Measurements from ENCODE around the gene LGR6. TPM values are rescaled to one million over a fixed set of nuclear protein-coding genes. Genes with fewer than 3 reads are reported as not detected.

LGR6 gene
- total RNA-seq, 1 donor from 2014 or later, result not detected

DNA sequence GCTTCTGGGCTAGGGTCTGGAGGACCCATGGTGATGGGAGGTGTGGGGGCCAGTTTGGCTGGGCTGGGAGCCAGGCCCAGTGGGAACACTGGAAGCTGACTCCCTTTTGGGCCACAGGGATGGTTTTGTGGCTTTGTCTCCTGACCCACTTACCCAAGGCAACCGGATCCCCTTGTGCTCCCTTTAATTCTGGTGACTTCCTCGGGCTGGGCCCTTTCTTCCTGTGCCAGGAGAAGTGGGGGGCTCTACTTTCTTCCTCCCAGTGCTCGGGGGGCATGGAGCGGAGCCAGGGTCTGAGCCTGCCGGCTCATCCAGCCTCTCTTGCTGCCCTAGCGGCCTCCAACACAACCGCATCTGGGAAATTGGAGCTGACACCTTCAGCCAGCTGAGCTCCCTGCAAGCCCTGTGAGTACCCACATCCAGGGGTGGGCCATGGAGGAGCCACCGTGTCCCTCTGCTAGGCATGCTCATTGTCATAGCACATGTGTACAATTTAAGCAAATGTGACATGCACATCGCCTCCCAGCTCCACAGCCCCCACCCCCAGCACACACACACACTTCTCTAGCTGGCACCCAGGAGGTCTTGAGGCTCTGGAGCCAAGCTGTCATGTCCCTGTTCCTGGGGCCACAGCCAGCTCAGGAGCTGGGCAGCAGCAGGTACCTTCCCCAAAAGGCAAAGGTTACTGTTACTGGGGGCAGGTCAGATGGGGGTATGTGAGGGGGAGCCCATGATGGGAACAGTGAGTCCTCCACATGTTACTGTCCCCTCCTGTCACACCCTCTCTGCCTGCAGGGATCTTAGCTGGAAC is 113.1 kb downstream of the LGR6 start:
- FAIRE-seq, result no peak
- Histone ChIP-seq H3K36me3 (ENCODE audit: control insufficient read depth, insufficient read depth, low read length) (no peaks in the 10 kb centered on the region), H3K27me3 (ENCODE audit: control insufficient read depth, insufficient read depth, low read length) (no peaks in the 10 kb centered on the region), H3K4me3 (ENCODE audit: low read depth, low read length) (no peak overlapping the region)
- no peak for TF ChIP-seq CTCF (IDR thresholded peaks at IDR 0.05; ENCODE audit: insufficient read depth, low read length, severe bottlenecking)
- no peak for DNase-seq (ENCODE audit: low read depth)

- FAIRE-seq (no peak), DNase-seq (ENCODE audit: low read depth) (no peak)
- no peak for TF ChIP-seq CTCF (IDR thresholded peaks at IDR 0.05; ENCODE audit: insufficient read depth, low read length, severe bottlenecking)
- no peaks in the 10 kb centered on the region for H3K27me3 ChIP-seq (ENCODE audit: control insufficient read depth, insufficient read depth, low read length)
- no peak overlapping the region for H3K4me3 ChIP-seq (ENCODE audit: low read depth, low read length)
- H3K36me3 ChIP-seq (ENCODE audit: control insufficient read depth, insufficient read depth, low read length), result no peaks in the 10 kb centered on the region
Measured at GRCh38 chr1:202310071-202310725, 116.6 kb downstream of the LGR6 start.

DNA sequence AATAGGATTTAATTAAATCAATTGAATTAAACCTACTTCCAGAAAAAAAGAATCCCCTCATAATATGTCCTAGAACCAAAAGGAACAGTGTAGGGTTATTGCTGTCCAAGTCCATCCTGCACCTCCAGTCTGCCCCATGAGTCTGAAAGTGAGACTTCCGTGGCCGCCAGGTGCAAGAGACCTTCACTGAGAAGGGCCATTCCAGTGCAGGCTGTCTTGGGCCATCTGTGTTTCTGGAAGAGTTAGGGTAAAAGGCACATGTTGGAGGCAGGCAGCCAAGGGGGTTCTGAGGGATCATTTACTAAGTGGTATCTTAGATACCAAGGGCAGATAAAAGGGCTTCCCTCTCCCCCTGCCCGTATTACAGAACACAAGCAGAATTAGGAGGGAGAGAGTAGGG is 117.1 kb downstream of the LGR6 start:
- no peak for TF ChIP-seq CTCF (IDR thresholded peaks at IDR 0.05; ENCODE audit: insufficient read depth, low read length, severe bottlenecking)
- Histone ChIP-seq H3K27me3 (ENCODE audit: control insufficient read depth, insufficient read depth, low read length) (no peaks in the 10 kb centered on the region), H3K36me3 (ENCODE audit: control insufficient read depth, insufficient read depth, low read length) (no peaks in the 10 kb centered on the region), H3K4me3 (ENCODE audit: low read depth, low read length) (no peak overlapping the region)
- DNase-seq (ENCODE audit: low read depth) (no peak), FAIRE-seq (no peak)

DNA sequence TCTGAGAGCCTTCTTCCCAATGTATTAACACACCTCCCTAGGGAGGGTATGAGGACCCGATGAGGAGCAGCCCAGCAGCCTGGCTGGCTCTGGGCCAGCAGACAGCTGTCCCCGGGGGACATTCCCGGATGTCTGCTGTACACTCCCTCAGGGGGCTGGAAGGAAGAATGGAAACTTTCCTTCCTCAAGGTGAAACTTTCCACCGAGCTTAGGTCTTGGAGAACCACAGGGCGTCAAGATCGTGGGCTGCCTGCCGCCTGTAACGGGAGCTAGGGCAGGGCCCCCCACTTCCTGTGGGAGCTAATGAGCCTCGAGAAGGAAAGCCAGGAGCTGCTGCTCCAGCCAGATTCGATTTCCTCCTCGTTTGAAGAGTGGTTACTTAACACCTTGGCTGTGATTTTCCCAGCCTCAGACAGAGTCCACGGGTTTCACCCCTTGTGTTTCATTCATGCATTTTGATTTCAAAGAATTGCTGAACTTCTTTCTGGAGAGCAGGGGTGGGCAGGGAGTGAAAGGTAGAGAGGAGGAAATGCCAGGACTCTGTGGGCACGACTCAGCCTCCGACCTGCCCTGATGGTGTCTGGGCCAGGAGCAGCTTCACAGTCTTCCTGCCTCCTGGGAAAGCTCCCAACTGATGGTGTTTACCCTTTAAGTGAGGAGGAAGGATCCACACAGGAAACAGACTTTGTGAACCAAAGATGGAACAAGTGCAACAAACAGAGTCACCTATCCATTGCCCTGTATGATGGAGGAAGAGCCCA is 118.5 kb downstream of the LGR6 start:
- FAIRE-seq, result no peak
- no peaks in the 10 kb centered on the region for H3K27me3 ChIP-seq (ENCODE audit: control insufficient read depth, insufficient read depth, low read length)
- TF ChIP-seq CTCF (IDR thresholded peaks at IDR 0.05; ENCODE audit: insufficient read depth, low read length, severe bottlenecking), result no peak

DNA sequence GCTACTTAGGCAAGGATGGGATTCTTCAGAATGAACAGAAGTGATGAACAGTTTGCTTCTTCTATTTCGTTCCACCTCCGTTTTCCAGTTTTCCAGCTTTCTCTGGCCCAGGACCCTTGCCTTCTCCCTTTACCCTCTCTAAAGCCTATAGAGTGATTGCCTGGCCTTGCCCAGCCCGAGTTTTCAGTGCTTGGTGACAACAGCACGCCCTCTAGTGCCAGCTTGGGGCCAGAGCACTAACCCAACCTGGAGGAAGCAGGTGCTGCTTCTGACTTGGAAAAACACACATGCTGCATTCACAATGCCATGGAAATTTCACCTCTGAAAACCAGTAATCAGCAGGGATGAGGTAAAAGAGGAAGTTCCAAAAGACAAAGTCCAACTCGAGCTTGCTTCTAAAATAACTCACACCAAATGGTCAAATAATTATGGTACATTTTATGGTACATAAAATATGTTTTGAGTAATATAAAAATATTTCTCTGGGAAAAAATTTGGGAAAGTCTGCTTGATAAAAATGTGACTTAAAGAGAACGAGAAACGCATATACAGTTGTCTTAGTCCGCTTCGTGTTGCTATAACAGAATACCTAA is 122.1 kb downstream of the LGR6 start:
- FAIRE-seq (no peak), DNase-seq (ENCODE audit: low read depth) (peak; percentile 68)
- TF ChIP-seq CTCF (IDR thresholded peaks at IDR 0.05; ENCODE audit: insufficient read depth, low read length, severe bottlenecking), result peak; percentile 98
- no peaks in the 10 kb centered on the region for H3K27me3 ChIP-seq (ENCODE audit: control insufficient read depth, insufficient read depth, low read length)
- H3K4me3 ChIP-seq (ENCODE audit: low read depth, low read length), result no peak overlapping the region
- H3K36me3 ChIP-seq (ENCODE audit: control insufficient read depth, insufficient read depth, low read length), result no peaks in the 10 kb centered on the region

More for the DNA sequence above, 118.5 kb downstream of the LGR6 start:
- H3K4me3 ChIP-seq (ENCODE audit: low read depth, low read length), result no peak overlapping the region
- H3K36me3 ChIP-seq (ENCODE audit: control insufficient read depth, insufficient read depth, low read length), result no peaks in the 10 kb centered on the region
- no peak for DNase-seq (ENCODE audit: low read depth)

Measured in bronchial epithelial cell (primary cell).